ENCODE measurements around the gene PPP1R1A. TPM values are rescaled to one million over a fixed set of nuclear protein-coding genes. Genes with fewer than 3 reads are reported as not detected.

PPP1R1A gene
- total RNA-seq = not detected in 2 replicates

- DNase-seq (ENCODE audit: low read depth, low spot score) = no peak
These were observed at the start of gene PPP1R1A for GRCh38 chr12:54588110-54588889. TSS of gene PPP1R1A (minus strand) at chr12:54588659. CDS start at chr12:54588488, 171 bp downstream.

- DNase-seq (ENCODE audit: low read depth, low spot score) = no peak
These were observed 46.3 kb upstream of the PPP1R1A start, which contains the start of gene LACRT for GRCh38 chr12:54634795-54635194. TSS of gene LACRT (minus strand) at chr12:54634895. CDS start at chr12:54634841, 54 bp downstream.

- no peak for DNase-seq (ENCODE audit: low read depth, low spot score)
These were observed 43.7 kb upstream of the PPP1R1A start for GRCh38 chr12:54631988-54632728.

- no peak for DNase-seq (ENCODE audit: low read depth, low spot score)
These were observed 43.1 kb upstream of the PPP1R1A start for GRCh38 chr12:54631551-54631950.

- no peak for DNase-seq (ENCODE audit: low read depth, low spot score)
These were observed 41.5 kb upstream of the PPP1R1A start for GRCh38 chr12:54629925-54630324.

- DNase-seq (ENCODE audit: low read depth, low spot score) = no peak
These were observed 39.9 kb upstream of the PPP1R1A start for GRCh38 chr12:54628186-54628846.

- DNase-seq (ENCODE audit: low read depth, low spot score) = no peak
These were observed 38.8 kb upstream of the PPP1R1A start for GRCh38 chr12:54627304-54627703.

- no peak for DNase-seq (ENCODE audit: low read depth, low spot score)
These were observed 37.1 kb upstream of the PPP1R1A start for GRCh38 chr12:54625598-54625997.

- no peak for DNase-seq (ENCODE audit: low read depth, low spot score)
These were observed 36.1 kb upstream of the PPP1R1A start for GRCh38 chr12:54624315-54625279.

GRCh38 chr12:54622463-54623183 lies 34.2 kb upstream of the PPP1R1A start:
- no peak for DNase-seq (ENCODE audit: low read depth, low spot score)

- DNase-seq (ENCODE audit: low read depth, low spot score) = no peak
These were observed 28.6 kb upstream of the PPP1R1A start for GRCh38 chr12:54616933-54617680.

- DNase-seq (ENCODE audit: low read depth, low spot score) = no peak
These were observed 23.8 kb upstream of the PPP1R1A start for GRCh38 chr12:54612225-54612750.

- DNase-seq (ENCODE audit: low read depth, low spot score) = no peak
These were observed 23.3 kb upstream of the PPP1R1A start for GRCh38 chr12:54611715-54612149.

- DNase-seq (ENCODE audit: low read depth, low spot score) = no peak
These were observed 20.3 kb upstream of the PPP1R1A start for GRCh38 chr12:54608769-54609168.

- no peak for DNase-seq (ENCODE audit: low read depth, low spot score)
These were observed 19.7 kb upstream of the PPP1R1A start for GRCh38 chr12:54608156-54608555.

- no peak for DNase-seq (ENCODE audit: low read depth, low spot score)
These were observed 18.1 kb upstream of the PPP1R1A start for GRCh38 chr12:54606556-54606955.

GRCh38 chr12:54605138-54605970 lies 16.9 kb upstream of the PPP1R1A start:
- DNase-seq (ENCODE audit: low read depth, low spot score) = no peak

- no peak for DNase-seq (ENCODE audit: low read depth, low spot score)
These were observed 16.0 kb upstream of the PPP1R1A start for GRCh38 chr12:54604436-54604835.
